ENCODE measurements around the gene DDX20.

The DDX20 gene

GRCh38 chr1:111755331-111756123 is at the start of gene DDX20:
TSS of gene DDX20 (plus strand) at chr1:111755901. CDS start at chr1:111755925, 24 bp downstream.
- TF ChIP-seq ZNF274 (IDR thresholded peaks at IDR 0.05; ENCODE audit: low read depth, low read length), result no peak
- peak within 1 kb of the TSS; percentile 80 for H3K4me3 ChIP-seq (ENCODE audit: low read length)

GRCh38 chr1:111706921-111707320 is 48.8 kb upstream of the DDX20 start:
- no peak overlapping the region for H3K4me3 ChIP-seq (ENCODE audit: low read length)
- no peak for TF ChIP-seq ZNF274 (IDR thresholded peaks at IDR 0.05; ENCODE audit: low read depth, low read length)

- H3K4me3 ChIP-seq (ENCODE audit: low read length), result no peak overlapping the region
- TF ChIP-seq ZNF274 (IDR thresholded peaks at IDR 0.05; ENCODE audit: low read depth, low read length), result no peak
Measured at GRCh38 chr1:111707906-111708305, 47.8 kb upstream of the DDX20 start.

GRCh38 chr1:111709986-111710385 is 45.7 kb upstream of the DDX20 start:
- no peak for TF ChIP-seq ZNF274 (IDR thresholded peaks at IDR 0.05; ENCODE audit: low read depth, low read length)
- no peak overlapping the region for H3K4me3 ChIP-seq (ENCODE audit: low read length)

- H3K4me3 ChIP-seq (ENCODE audit: low read length), result no peak overlapping the region
- no peak for TF ChIP-seq ZNF274 (IDR thresholded peaks at IDR 0.05; ENCODE audit: low read depth, low read length)
Measured at GRCh38 chr1:111716333-111716732, 39.4 kb upstream of the DDX20 start.

GRCh38 chr1:111717450-111717849 is 38.3 kb upstream of the DDX20 start:
- H3K4me3 ChIP-seq (ENCODE audit: low read length), result no peak overlapping the region
- no peak for TF ChIP-seq ZNF274 (IDR thresholded peaks at IDR 0.05; ENCODE audit: low read depth, low read length)

- no peak for TF ChIP-seq ZNF274 (IDR thresholded peaks at IDR 0.05; ENCODE audit: low read depth, low read length)
Measured at GRCh38 chr1:111719135-111719534, 36.6 kb upstream of the DDX20 start.

GRCh38 chr1:111719674-111720132 is 36.0 kb upstream of the DDX20 start:
- H3K4me3 ChIP-seq (ENCODE audit: low read length), result no peak overlapping the region
- TF ChIP-seq ZNF274 (IDR thresholded peaks at IDR 0.05; ENCODE audit: low read depth, low read length), result no peak

More at GRCh38 chr1:111719135-111719534, 36.6 kb upstream of the DDX20 start:
- H3K4me3 ChIP-seq (ENCODE audit: low read length), result no peak overlapping the region

GRCh38 chr1:111720274-111720976 is 35.3 kb upstream of the DDX20 start:
- H3K4me3 ChIP-seq (ENCODE audit: low read length), result no peak overlapping the region
- no peak for TF ChIP-seq ZNF274 (IDR thresholded peaks at IDR 0.05; ENCODE audit: low read depth, low read length)

GRCh38 chr1:111720977-111721786 is 34.5 kb upstream of the DDX20 start:
- no peak overlapping the region for H3K4me3 ChIP-seq (ENCODE audit: low read length)
- no peak for TF ChIP-seq ZNF274 (IDR thresholded peaks at IDR 0.05; ENCODE audit: low read depth, low read length)

- no peak overlapping the region for H3K4me3 ChIP-seq (ENCODE audit: low read length)
- no peak for TF ChIP-seq ZNF274 (IDR thresholded peaks at IDR 0.05; ENCODE audit: low read depth, low read length)
Measured at GRCh38 chr1:111723091-111723806, 32.5 kb upstream of the DDX20 start.

- H3K4me3 ChIP-seq (ENCODE audit: low read length), result no peak overlapping the region
- no peak for TF ChIP-seq ZNF274 (IDR thresholded peaks at IDR 0.05; ENCODE audit: low read depth, low read length)
Measured at GRCh38 chr1:111723871-111724270, 31.8 kb upstream of the DDX20 start.

- H3K4me3 ChIP-seq (ENCODE audit: low read length), result no peak overlapping the region
- TF ChIP-seq ZNF274 (IDR thresholded peaks at IDR 0.05; ENCODE audit: low read depth, low read length), result no peak
Measured at GRCh38 chr1:111725192-111725591, 30.5 kb upstream of the DDX20 start.

GRCh38 chr1:111727056-111727455 is 28.6 kb upstream of the DDX20 start:
- no peak for TF ChIP-seq ZNF274 (IDR thresholded peaks at IDR 0.05; ENCODE audit: low read depth, low read length)
- H3K4me3 ChIP-seq (ENCODE audit: low read length), result no peak overlapping the region

Data from GM08714 (cell line).